ENCODE data around the gene TUBD1. TPM values are rescaled to one million over a fixed set of nuclear protein-coding genes. Genes with fewer than 3 reads are reported as not detected.

Gene TUBD1
- total RNA-seq, 1 donor from 2014 or later, result 9.0 TPM

DNA sequence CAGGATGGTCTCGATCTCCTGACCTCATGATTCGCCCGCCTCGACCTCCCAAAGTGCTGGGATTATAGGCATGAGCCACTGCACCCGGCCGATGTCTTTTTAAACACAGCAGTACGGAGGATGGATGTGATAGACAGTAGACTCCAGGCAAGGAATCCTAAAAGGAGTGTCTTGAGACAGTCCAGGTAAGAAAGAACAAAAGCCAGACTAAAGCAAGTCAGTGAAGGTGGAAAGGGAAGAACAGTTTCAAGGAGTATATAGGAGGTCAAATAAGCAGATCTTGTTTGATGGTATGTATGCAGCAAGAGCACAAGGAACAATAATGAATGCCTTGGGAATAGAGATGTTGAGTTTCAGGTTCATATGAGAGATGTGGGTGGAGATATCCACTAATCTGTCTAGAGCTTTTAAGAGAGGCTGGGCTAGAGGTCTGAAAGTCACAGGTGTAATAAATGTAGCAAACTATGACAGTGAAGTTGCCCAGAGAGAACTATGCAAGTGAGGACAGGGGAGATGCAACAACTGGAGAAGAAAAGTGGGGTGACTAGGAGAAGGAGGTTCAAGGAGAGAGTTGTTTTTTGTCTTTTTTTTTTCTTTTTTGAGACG lies 4.5 kb downstream of the TUBD1 start:
- H2AFZ ChIP-seq (ENCODE audit: low read depth, low read length), result no peak overlapping the region
- H3K4me1 ChIP-seq (ENCODE audit: insufficient read depth, low read length), result peaks cover 4% of the 10 kb centered on the region
- no peak overlapping the region for H3K4me2 ChIP-seq (ENCODE audit: low read length)
- Mint-ChIP-seq H3K27me3 (ENCODE audit: low read depth, unreplicated experiment) (no peaks in the 10 kb centered on the region), H3K4me3 (ENCODE audit: unreplicated experiment) (peak overlapping the region; percentile 4), H3K4me1 (ENCODE audit: low read depth, unreplicated experiment) (peaks cover 7% of the 10 kb centered on the region), H3K36me3 (ENCODE audit: low read depth, unreplicated experiment) (peaks cover 7% of the 10 kb centered on the region), H3K9me3 (ENCODE audit: unreplicated experiment) (no peaks in the 10 kb centered on the region), H3K27ac (ENCODE audit: unreplicated experiment) (no peak overlapping the region)
- H3K79me2 ChIP-seq (ENCODE audit: insufficient read depth, low read length), result peaks cover 18% of the 10 kb centered on the region
- no peak for TF ChIP-seq EZH2 (IDR thresholded peaks at IDR 0.05; ENCODE audit: insufficient read depth, low read length)
- TF ChIP-seq, protein P1, sequence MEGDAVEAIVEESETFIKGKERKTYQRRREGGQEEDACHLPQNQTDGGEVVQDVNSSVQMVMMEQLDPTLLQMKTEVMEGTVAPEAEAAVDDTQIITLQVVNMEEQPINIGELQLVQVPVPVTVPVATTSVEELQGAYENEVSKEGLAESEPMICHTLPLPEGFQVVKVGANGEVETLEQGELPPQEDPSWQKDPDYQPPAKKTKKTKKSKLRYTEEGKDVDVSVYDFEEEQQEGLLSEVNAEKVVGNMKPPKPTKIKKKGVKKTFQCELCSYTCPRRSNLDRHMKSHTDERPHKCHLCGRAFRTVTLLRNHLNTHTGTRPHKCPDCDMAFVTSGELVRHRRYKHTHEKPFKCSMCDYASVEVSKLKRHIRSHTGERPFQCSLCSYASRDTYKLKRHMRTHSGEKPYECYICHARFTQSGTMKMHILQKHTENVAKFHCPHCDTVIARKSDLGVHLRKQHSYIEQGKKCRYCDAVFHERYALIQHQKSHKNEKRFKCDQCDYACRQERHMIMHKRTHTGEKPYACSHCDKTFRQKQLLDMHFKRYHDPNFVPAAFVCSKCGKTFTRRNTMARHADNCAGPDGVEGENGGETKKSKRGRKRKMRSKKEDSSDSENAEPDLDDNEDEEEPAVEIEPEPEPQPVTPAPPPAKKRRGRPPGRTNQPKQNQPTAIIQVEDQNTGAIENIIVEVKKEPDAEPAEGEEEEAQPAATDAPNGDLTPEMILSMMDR (IDR thresholded peaks at IDR 0.05; ENCODE audit: insufficient read depth, low read depth, low read length), result no peak
- H3K27ac ChIP-seq (ENCODE audit: low read depth, low read length), result no peak overlapping the region
- H3K9ac ChIP-seq (ENCODE audit: low read length), result no peak overlapping the region
- no peaks in the 10 kb centered on the region for H3K27me3 ChIP-seq (ENCODE audit: insufficient read depth, low read length)
- H3K36me3 ChIP-seq (ENCODE audit: insufficient read depth, low read length), result no peaks in the 10 kb centered on the region
- no peaks in the 10 kb centered on the region for H3K9me3 ChIP-seq (ENCODE audit: insufficient read depth, low read depth, low read length)
- no peak for FAIRE-seq
- H3K4me3 ChIP-seq (ENCODE audit: insufficient read depth, low read depth, low read length), result no peak overlapping the region
- no peak for DNase-seq (ENCODE audit: low read depth)
- H4K20me1 ChIP-seq (ENCODE audit: insufficient read depth, low read length), result no peaks in the 10 kb centered on the region

DNA sequence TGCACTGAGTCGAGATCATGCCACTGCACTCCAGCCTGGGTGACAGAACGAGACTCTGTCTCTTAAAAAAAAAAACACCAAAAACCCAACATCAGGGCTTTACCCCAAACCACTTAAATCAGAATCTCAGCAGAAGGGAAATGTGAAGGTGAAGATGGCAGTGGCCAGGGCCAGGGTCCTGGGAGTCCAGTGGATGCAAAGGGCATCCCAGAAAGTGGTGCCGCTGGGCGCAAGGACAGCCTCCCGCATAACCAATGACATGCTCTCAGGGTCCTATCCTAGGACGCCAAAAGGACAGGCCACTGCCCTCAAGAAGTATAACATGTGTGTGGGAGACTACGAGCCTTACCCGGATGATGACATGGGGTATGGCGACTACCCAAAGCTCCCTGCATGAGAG lies 7.9 kb downstream of the TUBD1 start:
- no peak overlapping the region for H3K4me3 ChIP-seq (ENCODE audit: insufficient read depth, low read depth, low read length)
- no peak overlapping the region for H3K9ac ChIP-seq (ENCODE audit: low read length)
- Mint-ChIP-seq H3K27ac (ENCODE audit: unreplicated experiment) (no peak overlapping the region), H3K27me3 (ENCODE audit: low read depth, unreplicated experiment) (no peaks in the 10 kb centered on the region), H3K4me3 (ENCODE audit: unreplicated experiment) (no peak overlapping the region), H3K36me3 (ENCODE audit: low read depth, unreplicated experiment) (peaks cover 4% of the 10 kb centered on the region), H3K9me3 (ENCODE audit: unreplicated experiment) (no peaks in the 10 kb centered on the region), H3K4me1 (ENCODE audit: low read depth, unreplicated experiment) (no peaks in the 10 kb centered on the region)
- no peaks in the 10 kb centered on the region for H3K79me2 ChIP-seq (ENCODE audit: insufficient read depth, low read length)
- H2AFZ ChIP-seq (ENCODE audit: low read depth, low read length), result no peak overlapping the region
- no peak overlapping the region for H3K27ac ChIP-seq (ENCODE audit: low read depth, low read length)
- H3K4me2 ChIP-seq (ENCODE audit: low read length), result no peak overlapping the region
- no peaks in the 10 kb centered on the region for H4K20me1 ChIP-seq (ENCODE audit: insufficient read depth, low read length)
- H3K9me3 ChIP-seq (ENCODE audit: insufficient read depth, low read depth, low read length), result no peaks in the 10 kb centered on the region
- no peaks in the 10 kb centered on the region for H3K4me1 ChIP-seq (ENCODE audit: insufficient read depth, low read length)
- DNase-seq (ENCODE audit: low read depth) (no peak), FAIRE-seq (no peak)
- no peaks in the 10 kb centered on the region for H3K27me3 ChIP-seq (ENCODE audit: insufficient read depth, low read length)
- H3K36me3 ChIP-seq (ENCODE audit: insufficient read depth, low read length), result no peaks in the 10 kb centered on the region
- TF ChIP-seq, protein P1 (IDR thresholded peaks at IDR 0.05; ENCODE audit: insufficient read depth, low read depth, low read length), result no peak
- TF ChIP-seq EZH2 (IDR thresholded peaks at IDR 0.05; ENCODE audit: insufficient read depth, low read length), result no peak

DNA sequence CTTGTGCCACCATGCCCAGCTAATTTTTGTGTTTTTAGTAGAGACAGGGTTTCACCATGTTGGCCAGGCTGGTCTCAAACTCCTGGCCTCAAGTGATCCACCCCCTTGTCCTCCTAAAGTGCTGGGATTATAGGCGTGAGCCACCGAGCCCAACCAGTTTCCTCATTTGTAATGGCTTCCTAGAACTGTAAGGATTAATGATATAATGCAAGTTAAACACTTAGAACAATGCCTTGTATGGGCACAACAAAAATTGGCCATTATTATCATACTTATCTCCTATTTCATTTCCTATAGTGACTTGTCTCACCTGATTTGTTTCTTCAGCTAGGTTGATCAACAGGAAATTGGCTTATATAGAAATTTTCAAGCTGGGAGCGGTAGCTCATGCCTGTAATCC lies 14.1 kb downstream of the TUBD1 start:
- DNase-seq (ENCODE audit: low read depth) (no peak), FAIRE-seq (no peak)
- H3K79me2 ChIP-seq (ENCODE audit: insufficient read depth, low read length), result no peaks in the 10 kb centered on the region
- peaks cover 9% of the 10 kb centered on the region for H3K36me3 ChIP-seq (ENCODE audit: insufficient read depth, low read length)
- H3K9me3 ChIP-seq (ENCODE audit: insufficient read depth, low read depth, low read length), result no peaks in the 10 kb centered on the region
- H3K4me1 Mint-ChIP-seq (ENCODE audit: low read depth, unreplicated experiment), result no peaks in the 10 kb centered on the region
- no peaks in the 10 kb centered on the region for H4K20me1 ChIP-seq (ENCODE audit: insufficient read depth, low read length)
- H3K4me3 Mint-ChIP-seq (ENCODE audit: unreplicated experiment), result no peak overlapping the region
- TF ChIP-seq, protein P1 (IDR thresholded peaks at IDR 0.05; ENCODE audit: insufficient read depth, low read depth, low read length), result no peak
- TF ChIP-seq EZH2 (IDR thresholded peaks at IDR 0.05; ENCODE audit: insufficient read depth, low read length), result no peak
- H3K9ac ChIP-seq (ENCODE audit: low read length), result no peak overlapping the region
- H3K9me3 Mint-ChIP-seq (ENCODE audit: unreplicated experiment), result no peaks in the 10 kb centered on the region
- H3K27me3 Mint-ChIP-seq (ENCODE audit: low read depth, unreplicated experiment), result no peaks in the 10 kb centered on the region
- peaks cover 2% of the 10 kb centered on the region for H3K36me3 Mint-ChIP-seq (ENCODE audit: low read depth, unreplicated experiment)
- H3K27me3 ChIP-seq (ENCODE audit: insufficient read depth, low read length), result no peaks in the 10 kb centered on the region
- H3K27ac Mint-ChIP-seq (ENCODE audit: unreplicated experiment), result no peak overlapping the region
- no peak overlapping the region for H3K4me2 ChIP-seq (ENCODE audit: low read length)
- no peaks in the 10 kb centered on the region for H3K4me1 ChIP-seq (ENCODE audit: insufficient read depth, low read length)
- no peak overlapping the region for H3K27ac ChIP-seq (ENCODE audit: low read depth, low read length)
- no peak overlapping the region for H3K4me3 ChIP-seq (ENCODE audit: insufficient read depth, low read depth, low read length)
- no peak overlapping the region for H2AFZ ChIP-seq (ENCODE audit: low read depth, low read length)
